ENCODE results near the gene RAD23A.

The RAD23A gene

GRCh38 chr19:12986726-12987125 lies 41.1 kb downstream of the RAD23A start:
- TF ChIP-seq EP300 (IDR thresholded peaks at IDR 0.05; ENCODE audit: borderline replicate concordance) (no peak), EGR1 (IDR thresholded peaks at IDR 0.05) (no peak), NFIC (IDR thresholded peaks at IDR 0.05) (no peak)
- TF ChIP-seq, protein P1, sequence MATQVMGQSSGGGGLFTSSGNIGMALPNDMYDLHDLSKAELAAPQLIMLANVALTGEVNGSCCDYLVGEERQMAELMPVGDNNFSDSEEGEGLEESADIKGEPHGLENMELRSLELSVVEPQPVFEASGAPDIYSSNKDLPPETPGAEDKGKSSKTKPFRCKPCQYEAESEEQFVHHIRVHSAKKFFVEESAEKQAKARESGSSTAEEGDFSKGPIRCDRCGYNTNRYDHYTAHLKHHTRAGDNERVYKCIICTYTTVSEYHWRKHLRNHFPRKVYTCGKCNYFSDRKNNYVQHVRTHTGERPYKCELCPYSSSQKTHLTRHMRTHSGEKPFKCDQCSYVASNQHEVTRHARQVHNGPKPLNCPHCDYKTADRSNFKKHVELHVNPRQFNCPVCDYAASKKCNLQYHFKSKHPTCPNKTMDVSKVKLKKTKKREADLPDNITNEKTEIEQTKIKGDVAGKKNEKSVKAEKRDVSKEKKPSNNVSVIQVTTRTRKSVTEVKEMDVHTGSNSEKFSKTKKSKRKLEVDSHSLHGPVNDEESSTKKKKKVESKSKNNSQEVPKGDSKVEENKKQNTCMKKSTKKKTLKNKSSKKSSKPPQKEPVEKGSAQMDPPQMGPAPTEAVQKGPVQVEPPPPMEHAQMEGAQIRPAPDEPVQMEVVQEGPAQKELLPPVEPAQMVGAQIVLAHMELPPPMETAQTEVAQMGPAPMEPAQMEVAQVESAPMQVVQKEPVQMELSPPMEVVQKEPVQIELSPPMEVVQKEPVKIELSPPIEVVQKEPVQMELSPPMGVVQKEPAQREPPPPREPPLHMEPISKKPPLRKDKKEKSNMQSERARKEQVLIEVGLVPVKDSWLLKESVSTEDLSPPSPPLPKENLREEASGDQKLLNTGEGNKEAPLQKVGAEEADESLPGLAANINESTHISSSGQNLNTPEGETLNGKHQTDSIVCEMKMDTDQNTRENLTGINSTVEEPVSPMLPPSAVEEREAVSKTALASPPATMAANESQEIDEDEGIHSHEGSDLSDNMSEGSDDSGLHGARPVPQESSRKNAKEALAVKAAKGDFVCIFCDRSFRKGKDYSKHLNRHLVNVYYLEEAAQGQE (IDR thresholded peaks at IDR 0.05; ENCODE audit: low read depth), result no peak

DNA sequence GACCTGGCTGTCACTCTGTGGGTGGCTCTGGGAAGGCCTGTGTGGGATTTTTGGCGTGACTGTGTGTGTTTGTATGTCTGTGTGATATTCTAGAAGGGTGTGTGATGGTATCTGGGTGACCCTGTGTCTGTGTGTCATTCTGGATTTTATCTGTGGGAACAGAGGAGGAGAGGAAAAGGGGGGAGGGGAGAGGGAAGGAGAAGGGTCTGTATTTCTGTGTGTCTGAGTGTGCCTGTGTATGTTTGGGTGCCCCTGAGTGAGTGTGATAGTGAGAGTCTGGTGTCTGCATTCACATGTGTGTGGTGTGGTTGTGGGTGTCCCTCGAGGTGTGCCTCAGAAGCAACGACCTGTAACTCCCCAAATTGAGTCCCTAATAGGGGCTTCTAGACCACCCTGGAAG lies 41.5 kb downstream of the RAD23A start:
- TF ChIP-seq EP300 (IDR thresholded peaks at IDR 0.05; ENCODE audit: borderline replicate concordance), result no peak
- no peak for TF ChIP-seq MAX (IDR thresholded peaks at IDR 0.05)
- TF ChIP-seq EGR1 (IDR thresholded peaks at IDR 0.05), result no peak

GRCh38 chr19:12987781-12988180 lies 42.1 kb downstream of the RAD23A start:
- TF ChIP-seq CEBPB (IDR thresholded peaks at IDR 0.05), result no peak

DNA sequence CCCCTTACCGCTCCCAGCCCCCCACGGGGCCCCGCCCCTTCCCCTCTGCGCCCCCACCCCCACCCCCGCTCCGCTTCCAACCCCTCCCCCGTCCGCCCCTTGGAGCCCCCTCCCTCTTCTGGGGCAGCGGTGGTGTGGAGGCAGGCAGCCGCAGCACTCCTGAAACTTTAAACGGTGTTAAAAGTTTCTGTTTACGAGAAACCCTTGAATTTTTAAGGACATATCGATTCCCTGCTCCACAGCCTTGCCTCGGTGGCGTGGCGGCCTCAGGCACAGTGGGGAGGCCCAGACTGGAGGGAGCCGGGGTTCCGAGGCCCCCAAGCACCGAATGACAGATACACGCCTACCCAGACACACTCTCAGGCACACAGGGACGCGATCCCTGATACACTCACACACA lies 44.8 kb downstream of the RAD23A start:
- TF ChIP-seq ZBTB7A (IDR thresholded peaks at IDR 0.05; ENCODE audit: low read depth), result no peak
- TF ChIP-seq TEAD4 (IDR thresholded peaks at IDR 0.05), result no peak
- no peak for TF ChIP-seq CREB1 (IDR thresholded peaks at IDR 0.05; ENCODE audit: low read depth)

GRCh38 chr19:12990853-12991252 lies 45.2 kb downstream of the RAD23A start:
- TF ChIP-seq EP300 (IDR thresholded peaks at IDR 0.05; ENCODE audit: borderline replicate concordance), result no peak
- no peak for TF ChIP-seq FOXM1 (IDR thresholded peaks at IDR 0.05; ENCODE audit: borderline replicate concordance, low read depth)
- no peak for TF ChIP-seq TCF12 (IDR thresholded peaks at IDR 0.05; ENCODE audit: low read depth)
- TF ChIP-seq NFIC (IDR thresholded peaks at IDR 0.05), result no peak
- no peak for TF ChIP-seq CREB1 (IDR thresholded peaks at IDR 0.05; ENCODE audit: low read depth)
- no peak for TF ChIP-seq TEAD4 (IDR thresholded peaks at IDR 0.05)
- no peak for TF ChIP-seq RAD21 (IDR thresholded peaks at IDR 0.05; ENCODE audit: low read depth)
- TF ChIP-seq ZBTB7A (IDR thresholded peaks at IDR 0.05; ENCODE audit: low read depth), result no peak
- no peak for TF ChIP-seq EGR1 (IDR thresholded peaks at IDR 0.05)
- TF ChIP-seq TAF1 (IDR thresholded peaks at IDR 0.05; ENCODE audit: low read depth), result no peak
- no peak for TF ChIP-seq YY1 (IDR thresholded peaks at IDR 0.05; ENCODE audit: low read depth)
- no peak for TF ChIP-seq MAX (IDR thresholded peaks at IDR 0.05)
- TF ChIP-seq USF1 (IDR thresholded peaks at IDR 0.05), result no peak
- TF ChIP-seq, protein P1 (IDR thresholded peaks at IDR 0.05; ENCODE audit: low read depth), result no peak

DNA sequence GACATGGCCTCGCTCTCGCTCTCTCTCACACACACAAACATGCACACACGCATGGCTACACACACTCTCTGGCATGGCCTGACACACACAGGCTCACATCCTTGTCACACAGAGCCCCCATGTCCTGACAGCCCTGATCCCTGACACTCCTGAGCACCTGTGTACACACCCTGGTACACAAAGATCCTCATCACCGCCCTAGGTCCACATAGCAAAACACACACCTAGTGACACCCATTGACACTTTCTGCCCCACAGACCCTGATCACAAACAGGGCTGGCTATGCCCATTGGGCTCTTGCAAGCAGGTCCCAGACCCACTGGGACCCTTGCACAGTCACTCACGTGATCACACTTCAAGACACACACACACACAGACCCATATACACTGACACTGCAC lies 45.6 kb downstream of the RAD23A start:
- no peak for TF ChIP-seq TCF12 (IDR thresholded peaks at IDR 0.05; ENCODE audit: low read depth)
- TF ChIP-seq USF1 (IDR thresholded peaks at IDR 0.05), result no peak
- TF ChIP-seq FOXM1 (IDR thresholded peaks at IDR 0.05; ENCODE audit: borderline replicate concordance, low read depth), result no peak
- no peak for TF ChIP-seq TEAD4 (IDR thresholded peaks at IDR 0.05)
- no peak for TF ChIP-seq TAF1 (IDR thresholded peaks at IDR 0.05; ENCODE audit: low read depth)
- TF ChIP-seq, protein P1 (IDR thresholded peaks at IDR 0.05; ENCODE audit: low read depth), result no peak
- no peak for TF ChIP-seq RAD21 (IDR thresholded peaks at IDR 0.05; ENCODE audit: low read depth)
- TF ChIP-seq MAX (IDR thresholded peaks at IDR 0.05), result no peak
- no peak for TF ChIP-seq YY1 (IDR thresholded peaks at IDR 0.05; ENCODE audit: low read depth)
- TF ChIP-seq EGR1 (IDR thresholded peaks at IDR 0.05), result no peak
- TF ChIP-seq ZBTB7A (IDR thresholded peaks at IDR 0.05; ENCODE audit: low read depth), result no peak
- TF ChIP-seq CREB1 (IDR thresholded peaks at IDR 0.05; ENCODE audit: low read depth), result no peak
- no peak for TF ChIP-seq CEBPB (IDR thresholded peaks at IDR 0.05)
- no peak for TF ChIP-seq NFIC (IDR thresholded peaks at IDR 0.05)
- TF ChIP-seq EP300 (IDR thresholded peaks at IDR 0.05; ENCODE audit: borderline replicate concordance), result no peak
